Activated CD4-positive, CD25-positive, alpha-beta regulatory T cell (primary cell): ENCODE results near the gene FAM53B.
"Not testable (repeated sequence)": the region's sequence is repeated elsewhere in the genome, so short reads cannot be mapped to it uniquely, and the experiment has no call there.

Experiments
- DNase-seq, 4 experiments: peaks; one replicate each; lab custom pipeline; 2025; lab: John Stamatoyannopoulos, UW

FAM53B gene

GRCh38 chr10:124596962-124597845, 147.0 kb downstream of the FAM53B start:
- no peak for DNase-seq

- DNase-seq = no peak
These were observed 147.9 kb downstream of the FAM53B start for GRCh38 chr10:124596116-124596785.

DNA sequence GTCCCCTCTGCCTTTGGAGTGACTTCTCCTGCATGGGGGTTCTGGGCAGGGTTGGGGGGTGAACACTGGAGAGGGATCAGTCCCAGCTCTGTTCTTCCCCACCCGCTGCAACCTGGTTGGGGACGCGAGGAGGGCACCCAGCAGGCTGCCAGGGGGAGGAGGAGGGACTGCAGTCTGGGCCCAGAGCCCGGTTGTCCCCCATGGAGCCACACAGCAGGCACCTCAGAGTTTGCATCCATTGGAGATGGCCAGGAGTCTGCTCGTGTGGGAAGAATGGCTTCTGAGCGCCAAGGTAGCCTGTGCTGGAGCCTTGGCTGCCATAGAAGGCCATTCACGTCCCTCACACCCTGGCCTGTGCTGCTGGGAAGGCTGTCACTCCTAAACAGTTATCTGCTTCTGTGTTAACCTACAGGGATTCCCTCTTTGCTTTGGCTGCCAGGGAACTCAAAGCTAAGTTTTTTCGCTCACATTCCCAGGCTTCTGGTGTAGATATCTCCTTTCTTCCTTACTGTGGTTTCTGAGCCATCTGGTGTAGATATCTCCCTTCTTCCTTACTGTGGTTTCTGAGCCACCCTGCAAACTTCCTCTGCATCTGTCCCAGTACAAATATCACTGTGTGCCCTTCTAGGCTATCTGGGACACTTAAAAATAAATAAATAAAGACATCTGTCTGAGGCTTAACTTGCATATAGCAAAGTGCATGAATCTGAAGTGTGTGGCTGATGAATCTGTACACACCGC, 148.9 kb downstream of the FAM53B start:
- no peak for DNase-seq

DNA sequence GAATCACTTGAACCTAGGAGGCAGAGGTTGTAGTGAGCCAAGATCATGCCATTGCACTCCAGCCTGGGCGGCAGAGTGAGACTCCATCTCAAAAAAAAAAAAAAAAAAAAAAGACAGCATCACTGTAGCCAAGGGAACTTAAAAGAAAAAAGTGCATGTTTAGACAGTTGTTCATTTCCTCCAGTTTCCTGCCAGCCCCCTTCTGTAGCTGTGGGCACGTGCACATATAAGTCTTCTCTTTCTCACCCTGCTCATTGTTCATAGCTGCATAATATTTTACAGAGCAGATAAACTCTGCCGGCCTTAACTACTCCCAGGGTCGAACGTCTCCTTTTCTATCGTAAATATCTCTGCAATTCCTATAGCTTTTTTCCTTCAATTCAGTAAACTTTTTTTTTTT, 149.9 kb downstream of the FAM53B start:
- DNase-seq = no peak

- DNase-seq = no peak
These were observed 150.7 kb downstream of the FAM53B start for GRCh38 chr10:124593431-124593985.

DNA sequence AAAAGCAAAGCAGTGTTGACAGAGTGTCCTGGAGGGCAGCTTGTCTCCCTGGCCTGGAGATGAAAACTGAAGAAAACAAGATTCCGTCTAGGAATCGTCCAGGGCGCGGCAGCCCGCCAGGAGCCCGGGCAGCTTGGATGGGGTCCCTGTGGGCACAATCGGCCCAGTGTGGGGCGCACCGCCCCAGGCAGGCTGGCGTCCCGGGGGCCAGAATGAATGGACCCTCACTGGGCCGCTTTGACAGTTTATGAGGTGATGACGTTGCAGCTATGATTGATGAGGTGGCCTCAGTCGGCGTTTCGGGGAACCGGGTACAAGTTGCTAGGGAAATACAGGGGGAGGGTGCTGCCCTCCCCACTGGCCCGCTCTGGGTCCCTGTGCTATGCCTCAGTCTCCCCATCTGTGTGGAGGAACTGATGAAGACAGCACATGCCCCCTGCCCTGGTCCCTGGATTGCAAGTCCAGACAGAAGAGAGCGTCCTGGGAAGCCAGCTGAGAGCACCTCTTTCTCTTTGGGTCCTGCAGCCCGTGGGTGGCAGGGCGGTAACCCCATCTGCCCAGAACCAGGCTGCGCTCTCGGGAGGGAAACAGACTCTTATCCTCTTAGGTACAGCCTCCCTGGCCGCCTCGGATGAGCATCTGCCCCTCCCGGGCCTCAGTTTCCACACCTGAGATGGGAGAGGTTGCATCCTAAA, 151.3 kb downstream of the FAM53B start:
- DNase-seq = no peak

GRCh38 chr10:124592101-124592500, 152.1 kb downstream of the FAM53B start:
- no peak for DNase-seq

DNA sequence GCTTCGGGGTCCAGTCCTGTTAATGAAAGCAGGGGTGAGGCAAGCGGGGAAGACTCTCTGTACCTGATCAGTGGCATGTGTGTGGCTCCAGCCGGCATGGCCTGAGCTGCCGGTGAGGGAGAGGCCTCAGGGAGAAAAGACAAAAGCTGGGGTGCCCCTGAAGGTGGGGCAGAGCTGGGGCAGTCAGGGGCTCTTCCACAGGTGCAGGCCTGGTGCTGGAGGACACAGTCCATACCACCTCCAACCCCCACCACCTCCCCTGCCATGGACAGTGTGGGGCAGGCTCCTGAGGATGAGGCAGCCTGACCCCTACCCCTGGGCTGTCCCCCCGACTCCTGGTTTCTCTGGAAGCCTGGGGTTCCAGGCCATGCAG, 153.1 kb downstream of the FAM53B start:
- DNase-seq = no peak

- no peak for DNase-seq
These were observed 153.7 kb downstream of the FAM53B start for GRCh38 chr10:124590216-124591122.

DNA sequence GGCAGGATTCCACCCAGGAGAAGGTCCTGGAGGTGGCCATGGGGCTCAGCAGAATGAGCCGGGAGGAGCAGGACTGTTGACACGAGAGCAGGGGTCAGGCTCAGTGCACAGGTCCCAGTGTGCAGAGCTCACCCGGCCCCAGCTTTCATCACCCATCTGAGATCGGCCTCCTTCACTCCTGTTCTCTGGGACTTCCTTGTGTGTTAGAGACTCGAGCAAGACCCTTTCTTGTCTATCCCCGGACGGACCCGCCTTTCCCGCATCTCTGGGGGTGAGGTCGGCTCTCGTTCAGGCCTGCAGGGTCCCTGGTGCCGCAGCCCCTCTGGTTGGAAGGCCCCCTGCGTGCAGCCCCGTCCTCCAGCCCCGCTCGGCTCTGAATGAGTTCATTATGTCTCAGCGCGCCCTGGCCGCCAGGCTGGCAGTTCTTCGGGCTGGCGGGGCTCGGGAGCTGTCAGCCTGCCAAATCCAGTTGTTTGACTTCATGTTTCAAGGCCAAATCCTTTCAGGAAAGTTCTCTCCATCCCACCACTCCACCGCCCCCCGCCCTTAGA, 154.6 kb downstream of the FAM53B start:
- no peak for DNase-seq

- no peak for DNase-seq
These were observed 155.3 kb downstream of the FAM53B start for GRCh38 chr10:124588736-124589490.

DNA sequence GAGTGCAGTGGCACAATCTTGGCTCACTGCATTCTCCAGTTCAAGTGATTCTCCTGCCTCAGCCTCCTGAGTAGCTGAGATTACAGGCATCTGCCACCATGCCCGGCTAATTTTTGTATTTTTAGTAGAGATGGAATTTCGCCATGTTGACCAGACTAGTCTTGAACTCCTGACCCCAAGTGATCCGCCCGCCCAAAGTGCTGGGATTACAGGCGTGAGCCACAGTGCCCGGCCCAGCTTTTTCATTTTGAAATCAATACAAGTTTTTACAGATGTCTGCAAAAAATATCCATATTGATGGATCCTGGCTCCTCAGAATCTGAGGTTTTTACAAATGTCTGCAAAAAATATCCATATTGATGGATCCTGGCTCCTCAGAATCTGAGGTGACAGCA, 155.8 kb downstream of the FAM53B start:
- not testable (repeated sequence) for DNase-seq

DNA sequence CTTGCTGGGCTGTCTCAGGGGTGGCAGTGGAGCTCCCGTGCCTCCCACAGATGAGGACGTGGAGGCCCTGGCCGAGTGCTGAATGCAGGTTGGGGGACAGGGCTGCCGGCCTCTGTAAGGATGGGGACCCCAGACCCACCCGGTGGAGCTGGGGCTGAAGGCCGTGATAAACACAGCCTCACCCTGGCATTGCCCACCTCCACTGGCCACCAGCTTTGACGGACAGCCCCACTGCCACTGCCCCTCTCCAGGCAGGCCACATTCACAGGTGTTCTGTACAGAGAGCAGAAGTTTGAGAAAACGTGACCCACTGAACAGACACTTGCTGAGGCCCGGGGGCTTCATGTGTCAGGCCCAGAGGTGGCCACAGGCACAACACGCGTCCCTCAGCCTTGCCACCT, 156.4 kb downstream of the FAM53B start:
- DNase-seq = no peak

DNA sequence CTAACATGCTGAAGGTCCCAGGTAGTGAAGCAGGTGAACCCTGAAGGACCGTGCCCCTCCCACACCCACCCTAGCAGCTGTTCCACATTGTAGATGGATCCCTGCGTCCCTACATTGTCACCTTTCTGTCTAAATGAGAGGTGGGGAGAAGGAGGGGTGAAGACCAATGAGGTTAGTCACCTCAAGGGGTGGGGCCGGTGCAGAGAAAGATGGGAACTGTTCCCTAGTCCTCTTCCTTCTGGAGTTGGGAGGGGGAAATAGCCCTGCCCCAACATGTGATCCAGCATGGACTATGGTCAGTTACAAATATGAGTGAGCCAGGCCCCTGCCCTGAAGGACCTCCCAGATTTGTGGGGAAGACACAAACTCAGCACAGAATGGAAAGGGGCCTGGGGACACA, 158.0 kb downstream of the FAM53B start:
- DNase-seq = no peak

DNA sequence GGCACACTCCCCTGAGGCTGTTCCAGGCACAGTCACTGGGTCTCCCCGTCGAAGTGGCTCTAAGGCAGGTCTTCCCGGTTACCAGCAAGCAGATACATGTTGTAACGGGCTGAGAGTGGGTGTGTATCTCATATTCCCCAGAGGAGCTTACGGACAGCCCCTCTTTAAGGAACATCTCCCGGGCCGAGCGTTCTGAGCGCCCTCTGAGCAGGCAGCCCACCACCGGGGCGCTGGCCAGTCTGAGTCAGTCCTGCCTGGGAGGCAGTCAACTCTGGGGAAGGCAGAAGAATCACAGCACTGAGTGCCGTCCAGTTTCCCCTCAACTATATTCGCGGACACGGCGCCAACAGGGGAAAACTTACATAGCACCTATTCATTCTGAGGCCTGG, 165.2 kb downstream of the FAM53B start:
- DNase-seq = no peak

DNA sequence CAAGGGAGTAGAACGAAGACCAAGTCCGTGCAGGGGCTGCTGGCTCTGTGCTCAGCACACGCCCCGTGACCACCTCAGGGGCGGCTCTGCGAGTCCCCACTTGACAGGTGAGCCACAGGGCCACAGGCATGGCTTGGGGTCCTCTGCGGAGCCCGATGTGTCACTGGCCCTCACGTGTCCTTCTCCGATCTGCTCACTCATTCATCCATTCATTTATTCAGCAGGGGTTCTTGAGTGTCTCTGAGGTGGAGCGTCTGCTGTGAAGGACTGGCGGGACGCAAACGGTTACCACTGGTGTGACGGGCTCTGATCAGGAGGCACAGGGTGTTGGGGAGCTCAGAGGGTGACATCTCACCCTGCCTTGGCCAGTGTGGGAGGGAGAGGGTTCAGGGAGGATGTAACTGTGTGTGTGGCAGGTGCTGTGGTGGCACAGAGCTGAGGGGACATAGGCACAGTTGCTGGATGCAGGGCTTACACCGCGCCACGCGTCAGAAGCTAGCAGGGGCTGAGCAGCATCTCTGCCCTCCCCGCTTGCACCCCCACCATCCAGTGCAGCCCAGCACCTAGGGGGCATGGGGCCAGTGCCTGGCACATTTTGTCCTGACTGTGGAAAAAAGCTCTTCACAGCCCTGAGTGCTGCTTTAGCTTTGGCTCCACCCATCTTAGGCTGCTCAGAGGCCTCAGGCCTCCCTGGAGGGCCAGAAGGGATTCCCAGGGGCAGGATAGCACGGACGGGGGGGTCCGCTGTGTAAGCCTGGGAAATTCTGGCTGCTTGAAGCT, 165.8 kb downstream of the FAM53B start:
- no peak for DNase-seq

GRCh38 chr10:124577651-124578050, 166.5 kb downstream of the FAM53B start:
- no peak for DNase-seq

- no peak for DNase-seq
These were observed 167.4 kb downstream of the FAM53B start for GRCh38 chr10:124576526-124577420.
